K562 (cell line): ENCODE measurements around the gene GPR108. TPM values are rescaled to one million over a fixed set of nuclear protein-coding genes. Genes with fewer than 3 reads are reported as not detected.
A peak's percentile ranks its signal among the peaks of the same experiment; 100 is the strongest.

Source experiments
- ARID3B ChIP-seq: fragments of 250-450 bp; sonication (Bioruptor Pico); IDR thresholded peaks from 2 replicates; pipeline ENCODE4 v1.4.0; 2020; ENCODE audit warnings: borderline replicate concordance
- BRF1 ChIP-seq: IDR thresholded peaks from 3 replicates; pipeline ENCODE4 v1.6.1; 2011; ENCODE audit warnings: borderline replicate concordance, mild to moderate bottlenecking; ENCODE audit not compliant: insufficient read length; ENCODE audit errors: extremely low read depth
- CBX2 ChIP-seq: fragments of 200-600 bp; sonication (generic); IDR thresholded peaks from one replicate; pipeline ENCODE4 v1.6.1; 2012; ENCODE audit warnings: mild to moderate bottlenecking, low read length, inconsistent platforms; ENCODE audit not compliant: insufficient read depth, poor library complexity, severe bottlenecking
- CBX3 ChIP-seq, 2 experiments: IDR thresholded peaks; 1 replicate in 1 of 2; 2 replicates in 1 of 2; pipeline ENCODE4 v1.6.1; 2012; ENCODE audit warnings: inconsistent platforms in 2 of 2, low read length in 2 of 2, borderline replicate concordance in 1 of 2, control low read depth in 1 of 2
- EWSR1 ChIP-seq: fragments of 450-650 bp; IDR thresholded peaks from 2 replicates; pipeline ENCODE4 v1.6.1; 2018; ENCODE audit warnings: borderline replicate concordance, mild to moderate bottlenecking, low read depth, moderate library complexity; ENCODE audit not compliant: partially characterized antibody
- FOXA3 ChIP-seq, 2 experiments: fragments of 450-650 bp in 1 of 2; sonication (generic) in 1 of 2; formaldehyde crosslinking; IDR thresholded peaks in 1 of 2; conservative IDR thresholded peaks in 1 of 2; 2 replicates each; pipeline versions ENCODE4 v1.4.0 to v1.8.0; 2020 to 2022; ENCODE audit warnings: mild to moderate bottlenecking in 2 of 2, missing genetic modification reagents in 1 of 2
- FOXJ3 ChIP-seq: sonication (generic); formaldehyde crosslinking; IDR thresholded peaks from 2 replicates; pipeline ENCODE4 v1.4.0; 2020; ENCODE audit warnings: mild to moderate bottlenecking, missing genetic modification reagents
- GABPB1 ChIP-seq: sonication (generic); formaldehyde crosslinking; IDR thresholded peaks from 2 replicates; pipeline ENCODE4 v1.8.0; 2022; ENCODE audit warnings: mild to moderate bottlenecking, missing genetic modification reagents
- GMEB1 ChIP-seq: fragments of 250-450 bp; sonication (Bioruptor Pico); IDR thresholded peaks from 2 replicates; pipeline ENCODE4 v1.4.0; 2020; ENCODE audit warnings: mild to moderate bottlenecking
- HNRNPL ChIP-seq: fragments of 200-400 bp; formaldehyde crosslinking; IDR thresholded peaks from 2 replicates; pipeline ENCODE4 v1.6.1; 2017; ENCODE audit warnings: low read depth, mild to moderate bottlenecking, low read length
- ILF3 ChIP-seq: fragments of 450-650 bp; IDR thresholded peaks from 2 replicates; pipeline ENCODE4 v1.6.1; 2018; ENCODE audit warnings: antibody characterized with exemption, mild to moderate bottlenecking, moderate library complexity, borderline replicate concordance
- IRF2 ChIP-seq: sonication (generic); formaldehyde crosslinking; IDR thresholded peaks from 2 replicates; pipeline ENCODE4 v1.8.1; 2022; ENCODE audit warnings: mild to moderate bottlenecking, missing genetic modification reagents
- NBN ChIP-seq: fragments of 450-650 bp; IDR thresholded peaks from 2 replicates; pipeline ENCODE4 v1.6.1; 2016; ENCODE audit warnings: low read depth, mild to moderate bottlenecking
- PCBP2 ChIP-seq: fragments of 200-400 bp; formaldehyde crosslinking; IDR thresholded peaks from 2 replicates; pipeline ENCODE4 v1.6.1; 2018; ENCODE audit warnings: low read length, low read depth, mild to moderate bottlenecking, moderate library complexity; ENCODE audit not compliant: poor library complexity, severe bottlenecking
- PHTF2 ChIP-seq: fragments of 250-450 bp; sonication (Bioruptor Pico); IDR thresholded peaks from 2 replicates; pipeline ENCODE4 v1.5.0; 2021; ENCODE audit warnings: mild to moderate bottlenecking
- RAD51 ChIP-seq: fragments of 450-650 bp; IDR thresholded peaks from 2 replicates; pipeline ENCODE4 v1.7.1; 2016; ENCODE audit warnings: low read depth, mild to moderate bottlenecking, borderline replicate concordance
- SMC3 ChIP-seq: conservative IDR thresholded peaks from 2 replicates; pipeline ENCODE4 v1.6.1; 2011; ENCODE audit warnings: low read depth, low read length, improper control_type of control experiment; ENCODE audit not compliant: insufficient read depth
- TAF1 ChIP-seq: IDR thresholded peaks from 2 replicates; pipeline ENCODE4 v1.6.1; 2011; ENCODE audit warnings: mild to moderate bottlenecking, low read length, moderate library complexity; ENCODE audit not compliant: insufficient read depth, control insufficient read depth, severe bottlenecking; ENCODE audit errors: extremely low read depth
- TAL1 ChIP-seq: fragments of 450-650 bp; IDR thresholded peaks from 2 replicates; pipeline ENCODE4 v1.6.1; 2016; ENCODE audit warnings: mild to moderate bottlenecking
- ZBED1 ChIP-seq: IDR thresholded peaks from 2 replicates; pipeline ENCODE4 v1.6.1; 2014
- ZNF232 ChIP-seq: sonication (generic); formaldehyde crosslinking; IDR thresholded peaks from 2 replicates; pipeline ENCODE4 v1.8.0; 2022; ENCODE audit warnings: mild to moderate bottlenecking, missing genetic modification reagents
- ZNF431 ChIP-seq: sonication (generic); formaldehyde crosslinking; IDR thresholded peaks from 2 replicates; pipeline ENCODE4 v1.8.0; 2022; ENCODE audit warnings: mild to moderate bottlenecking, missing genetic modification reagents
- ZNF655 ChIP-seq: fragments of 250-450 bp; sonication (Bioruptor Pico); IDR thresholded peaks from 2 replicates; pipeline ENCODE4 v1.5.0; 2021
- ZNF76 ChIP-seq: fragments of 250-450 bp; sonication (Bioruptor Pico); IDR thresholded peaks from 2 replicates; pipeline ENCODE4 v1.4.0; 2020; ENCODE audit warnings: mild to moderate bottlenecking, moderate library complexity, borderline replicate concordance
- polyA plus RNA-seq, 8 experiments: library from polyadenylated mRNA; depleted of rRNA in 4 of 8; stranded (reverse) in 5 of 8; unstranded in 3 of 8; fragments of >200 nt; fragmentation: Nextera tagmentation in 2 of 8; fragmentation: Illumina TruSeq in 1 of 8; extraction: Ambion mirVana in 2 of 8; extraction: Trizol in 1 of 8; gene quantifications; 2 replicates each; pipeline versions ENCODE4 v1.2.1 to v1.2.3, GENCODE V29; 2011 to 2014; ENCODE audit warnings: inconsistent platforms in 1 of 8, missing spikeins in 1 of 8
- total RNA-seq, 7 experiments: library from RNA; depleted of rRNA in 6 of 7; stranded (reverse); fragments of >200 nt in 6 of 7; fragmentation: Illumina TruSeq in 2 of 7; extraction: Trizol in 2 of 7; gene quantifications; 2 replicates each; pipeline versions ENCODE4 v1.2.1 to v1.2.3, GENCODE V29; 2011 to 2021; ENCODE audit warnings: low replicate concordance in 1 of 7

GPR108 gene
- total and polyA plus RNA-seq, 9 of the 15 experiments (the other 6 are each of a cell fraction or from before 2014, with no cell fraction given), result 2.4 to 33.2 (median 24.4) TPM

GRCh38 chr19:6767357-6768235 lies 30.2 kb upstream of the GPR108 start, which contains the start of gene SH2D3A (continued):
- TF ChIP-seq ZNF655 (CRISPR knock-in tag) (no peak), FOXA3 (CRISPR knock-in tag; conservative IDR thresholded peaks at IDR 0.05 in 1 of 2, IDR thresholded peaks at IDR 0.05 in 1 of 2) (no peak; a peak in 1 of 4 replicates), GMEB1 (CRISPR knock-in tag) (no peak), TAL1 (no peak), RAD51 (no peak), ZNF232 (no peak), BRF1 (no peak), PCBP2 (no peak), PHTF2 (no peak), FOXJ3 (CRISPR knock-in tag) (no peak), SMC3 (no peak), IRF2 (CRISPR knock-in tag) (no peak), CBX2 (no peak), ARID3B (CRISPR knock-in tag) (no peak), ZBED1 (no peak), GABPB1 (CRISPR knock-in tag) (no peak; the same call in 1 of the 2 replicates), ZNF76 (no peak), ZNF431 (CRISPR knock-in tag) (0 out of 2 replicates have a peak, but pooled peaks have one; percentile 6), TAF1 (peak; percentile 36), CBX3 (IDR thresholded peaks at IDR 0.05; ENCODE audit: borderline replicate concordance in 1 of 2, low read length in 2 of 2) (0 out of 3 replicates have a peak, but pooled peaks of 1 of the 2 experiments have one; percentile 37), NBN (no peak), EWSR1 (no peak), HNRNPL (no peak), ILF3 (no peak)
